ENCODE data around the gene IGF2BP3.

The IGF2BP3 gene

GRCh38 chr7:23284871-23285270 is 185.4 kb downstream of the IGF2BP3 start:
- no peak for TF ChIP-seq CTCF (IDR thresholded peaks at IDR 0.05)
- no peak for TF ChIP-seq ZFX (IDR thresholded peaks at IDR 0.05; ENCODE audit: borderline replicate concordance)
- H3K27ac ChIP-seq, result no peak overlapping the region

GRCh38 chr7:23283086-23283485 is 187.2 kb downstream of the IGF2BP3 start:
- no peak overlapping the region for H3K27ac ChIP-seq
- TF ChIP-seq ZFX (IDR thresholded peaks at IDR 0.05; ENCODE audit: borderline replicate concordance), result no peak

GRCh38 chr7:23279819-23280525 is 190.3 kb downstream of the IGF2BP3 start:
- H3K27ac ChIP-seq, result no peak overlapping the region
- no peak for TF ChIP-seq CTCF (IDR thresholded peaks at IDR 0.05)
- no peak for TF ChIP-seq ZFX (IDR thresholded peaks at IDR 0.05; ENCODE audit: borderline replicate concordance)

- H3K27ac ChIP-seq, result no peak overlapping the region
- TF ChIP-seq ZFX (IDR thresholded peaks at IDR 0.05; ENCODE audit: borderline replicate concordance) (no peak), CTCF (IDR thresholded peaks at IDR 0.05) (peak; percentile 96)
Observed at GRCh38 chr7:23277359-23277989, 192.8 kb downstream of the IGF2BP3 start.

- TF ChIP-seq CTCF (IDR thresholded peaks at IDR 0.05) (no peak), ZFX (IDR thresholded peaks at IDR 0.05; ENCODE audit: borderline replicate concordance) (no peak)
- no peak overlapping the region for H3K27ac ChIP-seq
Observed at GRCh38 chr7:23276947-23277346, 193.3 kb downstream of the IGF2BP3 start.

- TF ChIP-seq ZFX (IDR thresholded peaks at IDR 0.05; ENCODE audit: borderline replicate concordance) (no peak), CTCF (IDR thresholded peaks at IDR 0.05) (no peak)
- no peak overlapping the region for H3K27ac ChIP-seq
Observed at GRCh38 chr7:23276376-23276775, 193.9 kb downstream of the IGF2BP3 start.

GRCh38 chr7:23275912-23276311 is 194.4 kb downstream of the IGF2BP3 start:
- H3K27ac ChIP-seq, result no peak overlapping the region
- TF ChIP-seq CTCF (IDR thresholded peaks at IDR 0.05), result no peak
- TF ChIP-seq ZFX (IDR thresholded peaks at IDR 0.05; ENCODE audit: borderline replicate concordance), result no peak

Data from 22Rv1 (cell line).